SK-N-SH (cell line): ENCODE results near the gene EPHA10. TPM values are rescaled to one million over a fixed set of nuclear protein-coding genes. Genes with fewer than 3 reads are reported as not detected.

Experiments used
- CTCF ChIA-PET: fragments of 300-600, 350-600 bp; formaldehyde crosslinking; extraction: SDS; loops from one replicate; lab custom pipeline; 2021; lab: Yijun Ruan, JAX
- POLR2A ChIA-PET: fragments of 350-600 bp; sonication (Branson Sonifier 250); formaldehyde crosslinking; extraction: SDS; loops from one replicate; lab custom pipeline; 2020; ENCODE audit warnings: antibody characterized with exemption, inconsistent platforms; lab: Yijun Ruan, JAX
- DNase-seq: peaks from one replicate; pipeline ENCODE4 v3.0.0; 2012
- H2AFZ ChIP-seq: fragments of 200-600 bp; sonication (generic); 2 replicates; pipeline ENCODE4 v1.8.1; 2016; ENCODE audit warnings: antibody characterized with exemption, mild to moderate bottlenecking, low read depth
- H3F3A ChIP-seq: fragments of 200-600 bp; sonication (generic); replicated peaks from 2 replicates; pipeline ENCODE3; 2016; ENCODE audit warnings: antibody characterized with exemption, mild to moderate bottlenecking; ENCODE audit not compliant: insufficient read depth
- H3K27ac ChIP-seq, 2 experiments: fragments of 200-500 bp in 1 of 2; fragments of 200-600 bp in 1 of 2; sonication (Bioruptor generic) in 1 of 2; sonication (generic), shearing (Covaris generic) in 1 of 2; 2 replicates each; pipeline versions ENCODE4 v1.5.1 to v1.6.1; 2014 to 2016; ENCODE audit warnings: low read depth in 2 of 2, inconsistent platforms in 1 of 2, low read length in 1 of 2, mild to moderate bottlenecking in 1 of 2, mixed read lengths in 1 of 2
- H3K27me3 ChIP-seq: fragments of 200-600 bp; sonication (generic), shearing (Covaris generic); 2 replicates; pipeline ENCODE4 v1.6.1; 2016; ENCODE audit warnings: mixed run types; ENCODE audit not compliant: insufficient read depth
- H3K36me3 ChIP-seq, 2 experiments: fragments of 200-500 bp in 1 of 2; fragments of 200-600 bp in 1 of 2; sonication (Bioruptor generic) in 1 of 2; sonication (generic) in 1 of 2; replicated peaks in 1 of 2; 2 replicates each; pipeline versions ENCODE3 to v1.5.1; 2014 to 2016; ENCODE audit warnings: low read length in 1 of 2, mild to moderate bottlenecking in 1 of 2; ENCODE audit not compliant: insufficient read depth in 2 of 2, control insufficient read depth in 1 of 2
- H3K4me1 ChIP-seq, 2 experiments: fragments of 200-500 bp in 1 of 2; fragments of 200-600 bp in 1 of 2; sonication (Bioruptor generic) in 1 of 2; sonication (generic), shearing (Covaris generic) in 1 of 2; 2 replicates each; pipeline versions ENCODE4 v1.5.1 to v1.6.1; 2014 to 2016; ENCODE audit warnings: low read depth in 1 of 2, low read length in 1 of 2, mixed run types in 1 of 2; ENCODE audit not compliant: insufficient read depth in 2 of 2, control insufficient read depth in 1 of 2
- H3K4me2 ChIP-seq: fragments of 200-600 bp; sonication (generic), shearing (Covaris generic); 2 replicates; pipeline ENCODE4 v1.6.1; 2017; ENCODE audit warnings: mixed run types
- H3K4me3 ChIP-seq, 2 experiments: fragments of 200-500 bp in 1 of 2; fragments of 200-600 bp in 1 of 2; sonication (Bioruptor generic) in 1 of 2; sonication (generic), shearing (Covaris generic) in 1 of 2; 2 replicates each; pipeline versions ENCODE4 v1.5.1 to v1.8.1; 2014 to 2016; ENCODE audit warnings: low read depth in 2 of 2, inconsistent platforms in 1 of 2, low read length in 1 of 2, mild to moderate bottlenecking in 1 of 2, mixed read lengths in 1 of 2, moderate library complexity in 1 of 2
- H3K79me2 ChIP-seq: fragments of 200-600 bp; sonication (generic); 2 replicates; pipeline ENCODE4 v1.8.1; 2017; ENCODE audit warnings: mild to moderate bottlenecking; ENCODE audit not compliant: insufficient read depth
- H3K9ac ChIP-seq: fragments of 200-600 bp; sonication (generic); 2 replicates; pipeline ENCODE4 v1.6.1; 2017; ENCODE audit warnings: mixed run types
- H3K9me2 ChIP-seq: fragments of 200-600 bp; sonication (generic); 2 replicates; pipeline ENCODE4 v1.6.1; 2017; ENCODE audit warnings: mixed run types
- H3K9me3 ChIP-seq: fragments of 200-600 bp; sonication (generic); 2 replicates; pipeline ENCODE4 v1.6.1; 2017; ENCODE audit warnings: mixed run types, mild to moderate bottlenecking, moderate library complexity
- H4K20me1 ChIP-seq: fragments of 200-600 bp; sonication (generic); 2 replicates; pipeline ENCODE4 v1.6.1; 2017; ENCODE audit warnings: mild to moderate bottlenecking, mixed run types; ENCODE audit not compliant: insufficient read depth
- CHD2 ChIP-seq: fragments of 150-350 bp; IDR thresholded peaks from 2 replicates; pipeline ENCODE4 v1.6.1; 2018; ENCODE audit warnings: low read length; ENCODE audit not compliant: partially characterized antibody
- CTCF ChIP-seq: fragments of 200-600 bp; sonication (generic); IDR thresholded peaks from 2 replicates; pipeline ENCODE4 v1.6.1; 2017; ENCODE audit warnings: antibody characterized with exemption, mild to moderate bottlenecking, moderate library complexity
- FOSL2 ChIP-seq: IDR thresholded peaks from 2 replicates; pipeline ENCODE4 v1.4.0; 2012; ENCODE audit warnings: low read depth, mild to moderate bottlenecking, moderate library complexity, borderline replicate concordance
- FOXJ3 ChIP-seq: sonication (generic); formaldehyde crosslinking; IDR thresholded peaks from 2 replicates; pipeline ENCODE4 v1.5.1; 2020; ENCODE audit warnings: mild to moderate bottlenecking, missing genetic modification reagents
- GABPA ChIP-seq: IDR thresholded peaks from 2 replicates; pipeline ENCODE4 v1.4.0; 2012; ENCODE audit warnings: low read depth, mild to moderate bottlenecking
- GATA2 ChIP-seq: sonication (generic); formaldehyde crosslinking; IDR thresholded peaks from 2 replicates; pipeline ENCODE4 v1.5.0; 2020; ENCODE audit warnings: mild to moderate bottlenecking, missing genetic modification reagents
- IRF3 ChIP-seq: fragments of 150-350 bp; IDR thresholded peaks from 2 replicates; pipeline ENCODE4 v1.6.1; 2016; ENCODE audit warnings: mild to moderate bottlenecking, low read depth, low read length
- JUND ChIP-seq: IDR thresholded peaks from 2 replicates; pipeline ENCODE4 v1.4.0; 2012
- MAX ChIP-seq: IDR thresholded peaks from 2 replicates; pipeline ENCODE4 v1.4.0; 2012; ENCODE audit warnings: low read depth
- MEF2A ChIP-seq: IDR thresholded peaks from 2 replicates; pipeline ENCODE4 v1.4.0; 2012; ENCODE audit warnings: low read depth, borderline replicate concordance
- NRF1 ChIP-seq: IDR thresholded peaks from 2 replicates; pipeline ENCODE4 v1.6.1; 2012; ENCODE audit warnings: low read depth, mild to moderate bottlenecking, low read length
- PBX3 ChIP-seq: IDR thresholded peaks from 2 replicates; pipeline ENCODE4; 2012
- RCOR1 ChIP-seq: fragments of 150-350 bp; IDR thresholded peaks from 2 replicates; pipeline ENCODE4 v1.6.1; 2017; ENCODE audit warnings: antibody characterized with exemption, low read length
- RFX5 ChIP-seq: IDR thresholded peaks from 2 replicates; pipeline ENCODE4 v1.6.1; 2012; ENCODE audit warnings: mild to moderate bottlenecking, improper control_type of control experiment, low read length
- TAF1 ChIP-seq: IDR thresholded peaks from 2 replicates; pipeline ENCODE4 v1.6.1; 2012; ENCODE audit warnings: low read depth, mild to moderate bottlenecking, low read length, moderate library complexity, borderline replicate concordance
- TEAD4 ChIP-seq: IDR thresholded peaks from 2 replicates; pipeline ENCODE4 v1.4.0; 2012; ENCODE audit warnings: mild to moderate bottlenecking, borderline replicate concordance; ENCODE audit not compliant: insufficient read depth
- USF1 ChIP-seq: IDR thresholded peaks from 2 replicates; pipeline ENCODE4 v1.4.0; 2012; ENCODE audit warnings: low read depth, borderline replicate concordance
- USF2 ChIP-seq: fragments of 150-350 bp; IDR thresholded peaks from 2 replicates; pipeline ENCODE4 v1.6.1; 2017; ENCODE audit warnings: antibody characterized with exemption, low read length, low read depth, borderline replicate concordance
- WGBS: methylation state at CpG from one replicate; pipeline ENCODE4 v1.1.6; 2017; ENCODE audit warnings: low lambda C conversion rate; 5-methylcytosine and 5-hydroxymethylcytosine counted together
- polyA plus RNA-seq, 3 experiments: library from polyadenylated mRNA; depleted of rRNA; stranded (reverse); fragments of >200 nt; gene quantifications; 2 replicates each; pipeline ENCODE4 v1.2.3, GENCODE V29; 2012

EPHA10 gene
- polyA plus RNA-seq, 1 of the 3 experiments (the other 2 are of a cell fraction), result 0.05 TPM

GRCh38 chr1:37759451-37759850, 5.5 kb downstream of the EPHA10 start (continued):
- no peak for TF ChIP-seq IRF3
- TF ChIP-seq TAF1, result no peak
- TF ChIP-seq NRF1, result no peak
- TF ChIP-seq MEF2A, result no peak

- Histone ChIP-seq H3K9me2 (no peaks in the 10 kb centered on the region), H3K9ac (no peak overlapping the region), H3K27me3 (peaks cover 22% of the 10 kb centered on the region), H4K20me1 (no peaks in the 10 kb centered on the region), H3K4me2 (no peak overlapping the region), H3K27ac (no peak overlapping the region), H3K79me2 (no peaks in the 10 kb centered on the region), H3K4me1 (no peaks in the 10 kb centered on the region; a peak in 1 of 4 replicates), H3K9me3 (no peaks in the 10 kb centered on the region), H2AFZ (no peak overlapping the region), H3K36me3 (no peaks in the 10 kb centered on the region), H3K4me3 (no peak overlapping the region), H3F3A (no peaks in the 10 kb centered on the region)
- 48% methylated on average over 3 of the region's 4 CpGs for WGBS
- ChIA-PET CTCF (interaction anchor here (1.2 to 1.4 kb wide), 2 partner anchors 10 to 11 kb away, joined by 7 to 8 read pairs; no protein-coding TSS in a partner anchor), POLR2A (no interaction called here)
- DNase-seq, result no peak
- TF ChIP-seq FOSL2, result no peak
- TF ChIP-seq FOXJ3 (CRISPR knock-in tag), result no peak
- no peak for TF ChIP-seq CHD2
- TF ChIP-seq MAX, result no peak
- TF ChIP-seq NRF1, result no peak
- TF ChIP-seq GABPA, result no peak
- TF ChIP-seq RCOR1, result no peak
- TF ChIP-seq PBX3, result no peak
- TF ChIP-seq USF1, result no peak
- TF ChIP-seq USF2, result no peak
- no peak for TF ChIP-seq IRF3
- no peak for TF ChIP-seq RFX5
- TF ChIP-seq CTCF, result no peak
- TF ChIP-seq TEAD4, result no peak
- TF ChIP-seq JUND, result no peak
- no peak for TF ChIP-seq GATA2 (CRISPR knock-in tag)
- TF ChIP-seq, all 33 proteins: peak for 0
These were observed 8.9 kb downstream of the EPHA10 start for GRCh38 chr1:37755951-37756560.
